ENCODE measurements around the gene LKAAEAR1.

LKAAEAR1 gene

DNA sequence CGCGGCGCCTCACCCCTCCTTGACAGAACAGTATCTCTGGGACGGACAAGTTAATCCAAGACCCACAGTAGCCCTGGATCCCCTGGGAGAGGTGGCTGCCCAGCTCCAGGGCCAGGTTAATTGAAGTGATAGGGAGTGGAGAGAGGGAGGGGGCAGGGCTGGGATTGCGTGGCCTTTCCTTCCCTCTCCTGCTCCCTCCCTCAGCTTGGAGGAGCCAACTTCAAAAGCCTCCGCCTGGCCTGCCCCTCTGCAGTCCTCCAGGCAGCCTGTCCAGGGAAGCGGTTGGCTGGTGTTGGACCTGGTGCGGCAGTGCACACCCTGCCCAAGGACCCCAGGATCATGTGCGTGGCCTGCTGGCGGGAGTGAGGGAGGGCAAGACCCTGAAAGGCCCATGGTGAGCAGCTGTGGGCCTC is 48.3 kb downstream of the LKAAEAR1 start, which contains the start of gene C20orf204:
TSS of gene C20orf204 (plus strand) at position 250 of the 413 bp plus-strand sequence. CDS start at position 392, 142 bp downstream.
- no peak for DNase-seq

DNA sequence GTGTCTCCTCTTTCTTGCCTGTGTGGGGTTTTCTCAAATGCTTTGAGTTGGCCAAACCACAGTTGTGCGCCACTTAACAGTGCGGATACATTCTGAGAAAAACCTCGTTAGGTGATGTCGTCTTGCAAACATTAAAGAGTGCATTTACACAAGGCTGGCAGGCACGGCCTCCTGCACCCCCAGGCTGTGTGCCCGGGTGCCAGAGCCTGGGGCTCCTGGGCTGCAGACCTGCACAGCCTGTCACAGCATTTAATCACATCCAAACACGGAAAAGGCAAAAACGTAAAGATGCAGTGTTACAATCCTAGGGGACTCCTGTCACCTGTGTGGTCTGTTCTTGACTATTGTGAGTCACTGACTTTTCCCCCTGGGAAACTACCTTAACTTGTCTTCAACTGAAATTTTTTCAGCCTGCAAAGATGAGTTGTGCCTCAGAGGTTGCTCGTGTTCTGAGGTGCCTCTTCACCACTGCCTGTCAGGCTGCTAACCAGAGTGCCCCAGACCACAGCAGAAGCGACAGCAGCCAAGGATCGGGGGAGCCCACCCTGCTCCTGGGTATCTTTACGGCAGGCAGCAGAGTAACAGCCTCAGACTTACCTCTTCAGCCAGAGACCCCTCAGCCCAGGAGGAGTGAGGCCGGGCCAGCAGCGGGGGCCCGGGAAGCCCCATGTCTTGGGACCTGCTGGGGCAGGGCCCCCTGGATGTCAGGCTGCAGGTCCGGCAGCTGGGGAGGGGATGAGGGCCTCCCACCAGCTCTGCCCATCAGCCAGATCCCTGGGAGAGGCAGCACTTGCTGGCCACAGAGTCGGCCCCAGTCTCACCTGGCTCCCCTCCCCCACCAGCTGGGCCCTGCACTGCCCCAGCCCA is 48.9 kb downstream of the LKAAEAR1 start:
- no peak for DNase-seq

DNA sequence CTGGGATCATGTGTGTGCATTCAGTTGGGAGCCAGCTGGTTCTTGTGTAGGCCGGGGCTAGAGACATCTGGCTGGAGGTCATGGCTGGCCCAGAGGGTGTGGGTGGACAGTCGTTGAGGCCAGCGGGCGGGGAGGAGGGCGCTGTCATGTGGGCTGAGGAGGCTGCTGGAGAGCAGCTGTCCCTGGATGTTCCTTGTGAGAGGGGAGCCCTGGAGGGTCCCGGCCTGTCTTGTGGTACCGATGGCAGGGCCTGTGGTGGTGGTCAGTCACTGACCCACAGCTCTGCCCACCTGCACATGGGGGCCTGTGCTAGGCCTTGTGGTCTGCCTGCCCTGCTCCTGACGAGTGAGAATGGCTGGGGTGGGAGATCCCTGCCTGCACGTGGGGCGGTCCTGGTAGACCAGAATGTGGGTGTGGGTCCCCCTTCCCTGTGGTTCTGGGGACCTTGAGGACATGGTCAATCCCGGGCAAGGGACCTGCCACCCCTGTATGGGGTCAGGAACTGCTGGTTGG is 50.2 kb downstream of the LKAAEAR1 start:
- DNase-seq = no peak
